NCI-H524 (cell line): ENCODE results near the gene IFIT3.
"Not testable (repeated sequence)": the region's sequence is repeated elsewhere in the genome, so short reads cannot be mapped to it uniquely, and the experiment has no call there.

Source experiments
- DNase-seq, 2 experiments: peaks; one replicate each; lab custom pipeline; 2025; lab: John Stamatoyannopoulos, UW

The IFIT3 gene

GRCh38 chr10:89327803-89328441 lies at the start of gene IFIT3:
TSS of gene IFIT3 (plus strand) at chr10:89327997. CDS start at chr10:89328074, 77 bp downstream.
- no peak for DNase-seq

GRCh38 chr10:89278034-89278535 lies 49.7 kb upstream of the IFIT3 start:
- DNase-seq = peak; percentile 1 to 4

GRCh38 chr10:89278900-89279392 lies 48.9 kb upstream of the IFIT3 start:
- DNase-seq = no peak

GRCh38 chr10:89279421-89279869 lies 48.4 kb upstream of the IFIT3 start:
- no peak for DNase-seq

GRCh38 chr10:89280508-89280907 lies 47.3 kb upstream of the IFIT3 start:
- DNase-seq = no peak

GRCh38 chr10:89281606-89282395 lies 46.0 kb upstream of the IFIT3 start:
- no peak for DNase-seq

GRCh38 chr10:89283025-89283935 lies 44.5 kb upstream of the IFIT3 start:
- DNase-seq = no peak

- no peak for DNase-seq
Observed at GRCh38 chr10:89283936-89284475, 43.8 kb upstream of the IFIT3 start.

GRCh38 chr10:89284711-89285110 lies 43.1 kb upstream of the IFIT3 start:
- DNase-seq = not testable (repeated sequence)

- DNase-seq = not testable (repeated sequence)
Observed at GRCh38 chr10:89285303-89285702, 42.5 kb upstream of the IFIT3 start.

GRCh38 chr10:89294721-89295239 lies 33.0 kb upstream of the IFIT3 start:
- DNase-seq = no peak

GRCh38 chr10:89295597-89295996 lies 32.2 kb upstream of the IFIT3 start:
- no peak for DNase-seq

GRCh38 chr10:89296220-89296648 lies 31.6 kb upstream of the IFIT3 start:
- DNase-seq = no peak

- no peak for DNase-seq
Observed at GRCh38 chr10:89297356-89297755, 30.4 kb upstream of the IFIT3 start.

- DNase-seq = no peak
Observed at GRCh38 chr10:89297791-89298190, 30.0 kb upstream of the IFIT3 start.

- no peak for DNase-seq
Observed at GRCh38 chr10:89299031-89299430, 28.8 kb upstream of the IFIT3 start.

GRCh38 chr10:89301232-89301631 lies 26.6 kb upstream of the IFIT3 start:
- no peak for DNase-seq

- DNase-seq = no peak
Observed at GRCh38 chr10:89301721-89302445, 25.9 kb upstream of the IFIT3 start, which contains the start of gene IFIT2. TSS of gene IFIT2 (plus strand) at chr10:89302046. CDS start at chr10:89302124, 78 bp downstream.

GRCh38 chr10:89302625-89303024 lies 25.2 kb upstream of the IFIT3 start:
- DNase-seq = no peak

- no peak for DNase-seq
Observed at GRCh38 chr10:89303161-89303560, 24.6 kb upstream of the IFIT3 start.

GRCh38 chr10:89304026-89304425 lies 23.8 kb upstream of the IFIT3 start:
- DNase-seq = no peak
